GM19238 (cell line): ENCODE results near the gene TP53BP2.
A peak's percentile ranks its signal among the peaks of the same experiment; 100 is the strongest.

ENCODE experiments used
- DNase-seq: peaks from one replicate; pipeline ENCODE4 v3.0.0; 2011; ENCODE audit warnings: low spot score; ENCODE audit not compliant: insufficient read length

TP53BP2 gene

GRCh38 chr1:223765719-223766340 is 79.9 kb downstream of the TP53BP2 start:
- DNase-seq: no peak

- DNase-seq: no peak
Measured at GRCh38 chr1:223765036-223765718, 80.6 kb downstream of the TP53BP2 start.

- DNase-seq: no peak
Measured at GRCh38 chr1:223763881-223764280, 81.9 kb downstream of the TP53BP2 start.

- no peak for DNase-seq
Measured at GRCh38 chr1:223763251-223763650, 82.5 kb downstream of the TP53BP2 start.

GRCh38 chr1:223761411-223761810 is 84.3 kb downstream of the TP53BP2 start:
- DNase-seq: no peak

GRCh38 chr1:223760833-223761232 is 84.9 kb downstream of the TP53BP2 start:
- DNase-seq: no peak

GRCh38 chr1:223759273-223759672 is 86.5 kb downstream of the TP53BP2 start:
- DNase-seq: no peak

- DNase-seq: no peak
Measured at GRCh38 chr1:223758734-223759133, 87.0 kb downstream of the TP53BP2 start.

GRCh38 chr1:223756806-223757700 is 88.7 kb downstream of the TP53BP2 start:
- DNase-seq: no peak

- DNase-seq: no peak
Measured at GRCh38 chr1:223755992-223756775, 89.6 kb downstream of the TP53BP2 start.

GRCh38 chr1:223755432-223755792 is 90.3 kb downstream of the TP53BP2 start:
- DNase-seq: no peak

GRCh38 chr1:223754681-223755431 is 90.9 kb downstream of the TP53BP2 start:
- DNase-seq: no peak

- DNase-seq: no peak
Measured at GRCh38 chr1:223752721-223753515, 92.8 kb downstream of the TP53BP2 start.

GRCh38 chr1:223751696-223752095 is 94.1 kb downstream of the TP53BP2 start:
- no peak for DNase-seq

- no peak for DNase-seq
Measured at GRCh38 chr1:223750730-223751570, 94.8 kb downstream of the TP53BP2 start.

- DNase-seq: peak; percentile 68
Measured at GRCh38 chr1:223748773-223749733, 96.7 kb downstream of the TP53BP2 start.

- no peak for DNase-seq
Measured at GRCh38 chr1:223748405-223748772, 97.4 kb downstream of the TP53BP2 start.

- no peak for DNase-seq
Measured at GRCh38 chr1:223747838-223748335, 97.9 kb downstream of the TP53BP2 start.
